ENCODE measurements around the gene CUBN.

GRCh38 chr10:17140386-17140761 lies 10.8 kb upstream of the CUBN start:
- TF ChIP-seq, protein P1, sequence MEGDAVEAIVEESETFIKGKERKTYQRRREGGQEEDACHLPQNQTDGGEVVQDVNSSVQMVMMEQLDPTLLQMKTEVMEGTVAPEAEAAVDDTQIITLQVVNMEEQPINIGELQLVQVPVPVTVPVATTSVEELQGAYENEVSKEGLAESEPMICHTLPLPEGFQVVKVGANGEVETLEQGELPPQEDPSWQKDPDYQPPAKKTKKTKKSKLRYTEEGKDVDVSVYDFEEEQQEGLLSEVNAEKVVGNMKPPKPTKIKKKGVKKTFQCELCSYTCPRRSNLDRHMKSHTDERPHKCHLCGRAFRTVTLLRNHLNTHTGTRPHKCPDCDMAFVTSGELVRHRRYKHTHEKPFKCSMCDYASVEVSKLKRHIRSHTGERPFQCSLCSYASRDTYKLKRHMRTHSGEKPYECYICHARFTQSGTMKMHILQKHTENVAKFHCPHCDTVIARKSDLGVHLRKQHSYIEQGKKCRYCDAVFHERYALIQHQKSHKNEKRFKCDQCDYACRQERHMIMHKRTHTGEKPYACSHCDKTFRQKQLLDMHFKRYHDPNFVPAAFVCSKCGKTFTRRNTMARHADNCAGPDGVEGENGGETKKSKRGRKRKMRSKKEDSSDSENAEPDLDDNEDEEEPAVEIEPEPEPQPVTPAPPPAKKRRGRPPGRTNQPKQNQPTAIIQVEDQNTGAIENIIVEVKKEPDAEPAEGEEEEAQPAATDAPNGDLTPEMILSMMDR (IDR thresholded peaks at IDR 0.05; ENCODE audit: insufficient read depth, low read depth, low read length): no peak
- TF ChIP-seq EZH2 (IDR thresholded peaks at IDR 0.05; ENCODE audit: insufficient read depth, low read length): no peak

All from astrocyte (in vitro differentiated cells and primary cell).